GM12865 (cell line): ENCODE data around the gene RTEL1.

Experiments used
- DNase-seq: peaks from one replicate; pipeline ENCODE4 v3.0.0; 2010; ENCODE audit warnings: low read depth
- H3K4me3 ChIP-seq: 2 replicates; pipeline ENCODE4 v1.5.1; 2011; ENCODE audit warnings: mild to moderate bottlenecking, low read depth, low read length, control low read depth
- TF ChIP-seq, protein P1 (sequence below): IDR thresholded peaks from 2 replicates; pipeline ENCODE4 v1.5.1; 2011; ENCODE audit warnings: low read length, control low read depth, low read depth, inconsistent platforms; ENCODE audit not compliant: insufficient read depth; ENCODE audit errors: missing control alignments

Gene RTEL1

GRCh38 chr20:63696628-63697356, 38.7 kb downstream of the RTEL1 start, which contains the start of gene TNFRSF6B:
TNFRSF6B (plus strand) TSS chr20:63696652; CDS start chr20:63696768, 116 bp downstream.
- TF ChIP-seq, protein P1, sequence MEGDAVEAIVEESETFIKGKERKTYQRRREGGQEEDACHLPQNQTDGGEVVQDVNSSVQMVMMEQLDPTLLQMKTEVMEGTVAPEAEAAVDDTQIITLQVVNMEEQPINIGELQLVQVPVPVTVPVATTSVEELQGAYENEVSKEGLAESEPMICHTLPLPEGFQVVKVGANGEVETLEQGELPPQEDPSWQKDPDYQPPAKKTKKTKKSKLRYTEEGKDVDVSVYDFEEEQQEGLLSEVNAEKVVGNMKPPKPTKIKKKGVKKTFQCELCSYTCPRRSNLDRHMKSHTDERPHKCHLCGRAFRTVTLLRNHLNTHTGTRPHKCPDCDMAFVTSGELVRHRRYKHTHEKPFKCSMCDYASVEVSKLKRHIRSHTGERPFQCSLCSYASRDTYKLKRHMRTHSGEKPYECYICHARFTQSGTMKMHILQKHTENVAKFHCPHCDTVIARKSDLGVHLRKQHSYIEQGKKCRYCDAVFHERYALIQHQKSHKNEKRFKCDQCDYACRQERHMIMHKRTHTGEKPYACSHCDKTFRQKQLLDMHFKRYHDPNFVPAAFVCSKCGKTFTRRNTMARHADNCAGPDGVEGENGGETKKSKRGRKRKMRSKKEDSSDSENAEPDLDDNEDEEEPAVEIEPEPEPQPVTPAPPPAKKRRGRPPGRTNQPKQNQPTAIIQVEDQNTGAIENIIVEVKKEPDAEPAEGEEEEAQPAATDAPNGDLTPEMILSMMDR: no peak
- DNase-seq: no peak
- no peak within 1 kb of the TSS for H3K4me3 ChIP-seq

GRCh38 chr20:63697357-63697867, 39.3 kb downstream of the RTEL1 start:
- DNase-seq: no peak
- no peak overlapping the region for H3K4me3 ChIP-seq
- TF ChIP-seq, protein P1: no peak

DNA sequence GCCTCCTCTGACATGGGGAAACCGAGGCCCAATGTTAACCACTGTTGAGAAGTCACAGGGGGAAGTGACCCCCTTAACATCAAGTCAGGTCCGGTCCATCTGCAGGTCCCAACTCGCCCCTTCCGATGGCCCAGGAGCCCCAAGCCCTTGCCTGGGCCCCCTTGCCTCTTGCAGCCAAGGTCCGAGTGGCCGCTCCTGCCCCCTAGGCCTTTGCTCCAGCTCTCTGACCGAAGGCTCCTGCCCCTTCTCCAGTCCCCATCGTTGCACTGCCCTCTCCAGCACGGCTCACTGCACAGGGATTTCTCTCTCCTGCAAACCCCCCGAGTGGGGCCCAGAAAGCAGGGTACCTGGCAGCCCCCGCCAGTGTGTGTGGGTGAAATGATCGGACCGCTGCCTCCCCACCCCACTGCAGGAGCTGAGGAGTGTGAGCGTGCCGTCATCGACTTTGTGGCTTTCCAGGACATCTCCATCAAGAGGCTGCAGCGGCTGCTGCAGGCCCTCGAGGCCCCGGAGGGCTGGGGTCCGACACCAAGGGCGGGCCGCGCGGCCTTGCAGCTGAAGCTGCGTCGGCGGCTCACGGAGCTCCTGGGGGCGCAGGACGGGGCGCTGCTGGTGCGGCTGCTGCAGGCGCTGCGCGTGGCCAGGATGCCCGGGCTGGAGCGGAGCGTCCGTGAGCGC, 39.9 kb downstream of the RTEL1 start:
- no peak overlapping the region for H3K4me3 ChIP-seq
- TF ChIP-seq, protein P1: no peak
- DNase-seq: no peak

DNA sequence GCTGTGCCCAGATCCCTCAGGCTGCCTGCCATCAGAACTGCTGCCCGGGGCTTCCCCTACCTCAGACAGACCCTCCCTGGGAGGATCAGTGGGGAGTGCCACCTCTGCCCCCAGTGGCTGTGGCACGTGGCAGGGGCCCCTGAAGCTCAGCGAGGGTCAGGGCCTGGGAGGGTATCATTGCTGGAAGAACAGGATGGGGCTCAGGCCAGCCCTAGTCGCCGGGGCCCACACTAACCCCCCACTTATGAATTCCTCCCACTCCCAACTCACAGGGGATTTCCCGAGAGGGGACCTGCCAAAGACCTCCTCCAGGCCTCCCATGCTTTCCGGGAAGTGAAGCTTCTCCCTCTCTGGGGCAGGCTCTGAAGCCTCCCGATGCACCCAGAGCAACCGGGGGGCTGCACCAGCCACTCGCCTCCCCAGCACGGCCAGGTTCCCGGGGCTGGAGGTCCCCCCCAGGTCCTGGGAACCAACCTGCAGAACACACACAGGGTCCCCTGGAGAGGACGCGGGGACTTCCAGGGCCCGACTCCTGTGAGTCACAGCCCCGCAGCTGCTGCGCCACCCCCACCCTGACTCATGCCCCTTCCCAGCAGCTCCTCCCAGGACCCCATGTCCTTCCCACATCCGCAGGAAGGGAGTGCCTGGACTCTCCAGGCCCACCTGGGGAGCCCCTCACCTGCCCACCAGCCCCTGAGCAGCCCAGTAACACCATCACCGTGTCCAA, 40.8 kb downstream of the RTEL1 start:
- no peak overlapping the region; the same call in 1 of the 2 replicates for H3K4me3 ChIP-seq
- DNase-seq: peak; percentile 77
- TF ChIP-seq, protein P1: no peak

DNA sequence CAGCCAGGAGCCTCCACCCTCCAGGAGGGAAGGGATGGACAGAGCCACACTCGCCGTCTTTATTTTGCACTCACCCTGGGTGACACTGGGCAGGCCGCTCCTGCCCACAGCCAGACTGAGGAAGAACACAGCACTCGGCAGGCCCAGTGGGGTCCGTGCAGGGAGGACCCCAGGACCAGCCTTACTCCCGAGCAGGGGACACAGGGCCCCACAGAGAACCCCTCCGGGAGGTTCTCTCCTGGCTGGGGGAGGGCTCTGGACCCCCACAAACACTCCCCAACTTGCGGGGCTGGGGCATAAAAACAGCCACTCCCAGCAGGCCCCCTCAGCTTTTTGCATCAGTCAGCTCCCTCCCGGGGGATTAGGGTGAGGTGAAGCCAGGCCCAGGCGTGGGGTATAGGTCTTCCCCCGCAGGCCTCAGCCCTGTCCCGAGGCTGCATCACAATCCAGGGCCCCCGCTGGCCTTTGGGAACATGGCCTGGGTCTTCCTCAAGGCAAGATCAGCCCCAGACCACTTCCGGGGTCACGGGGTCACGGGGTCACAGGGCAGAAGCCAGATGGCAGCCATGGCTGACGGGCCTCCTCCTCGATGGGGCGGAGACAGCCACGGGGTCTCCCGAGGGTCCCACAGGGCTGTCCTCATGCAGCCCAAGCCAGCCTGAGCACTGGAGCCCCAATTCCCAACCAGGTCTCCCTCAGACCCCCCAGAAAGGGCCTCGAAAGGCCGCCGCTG, 41.5 kb downstream of the RTEL1 start:
- DNase-seq: no peak
- no peak overlapping the region for H3K4me3 ChIP-seq
- TF ChIP-seq, protein P1: no peak

- no peak overlapping the region for H3K4me3 ChIP-seq
- DNase-seq: no peak
- TF ChIP-seq, protein P1: no peak
These were observed 42.3 kb downstream of the RTEL1 start for GRCh38 chr20:63700199-63701050.
